ENCODE results near the gene TPBG. TPM values are rescaled to one million over a fixed set of nuclear protein-coding genes. Genes with fewer than 3 reads are reported as not detected.

TPBG gene
- total RNA-seq, 1 donor from 2014 or later, result 15.5 TPM

Other genes starting within 250 kb of the TPBG start
- 38.2 TPM for gene IBTK, start 116.1 kb upstream of the TPBG start, total RNA-seq

All from sciatic nerve (tissue), 1 donor.